ENCODE measurements around the gene IGSF10. TPM values are rescaled to one million over a fixed set of nuclear protein-coding genes. Genes with fewer than 3 reads are reported as not detected.
"Not testable (repeated sequence)": the region's sequence is repeated elsewhere in the genome, so short reads cannot be mapped to it uniquely, and the experiment has no call there.

IGSF10 gene
- total RNA-seq, 3 donors from 2014 or later (not counting 1 experiment from before 2014, with no cell fraction given) = 0.02 TPM; not detected in 2

DNA sequence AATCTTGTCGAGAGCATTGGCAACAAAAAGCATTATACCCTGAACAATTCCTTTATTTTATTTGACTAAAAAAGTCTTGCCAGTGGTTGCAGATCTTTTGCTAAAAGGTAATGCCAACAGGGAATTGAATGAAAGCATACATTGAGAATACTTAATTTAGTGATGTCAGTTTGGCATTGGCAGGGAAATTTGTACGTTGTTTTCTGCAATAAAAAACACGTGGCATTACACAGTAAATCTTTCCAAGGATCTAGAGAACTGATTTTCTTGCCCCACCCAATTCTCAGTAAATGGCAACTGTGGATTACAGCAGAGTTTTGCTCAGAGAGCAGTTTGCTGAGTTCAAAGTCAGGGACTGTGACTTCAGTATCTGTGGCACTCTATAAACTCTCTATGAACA, 38.3 kb upstream of the IGSF10 start:
- H3K9me3 Mint-ChIP-seq = no peaks in the 10 kb centered on the region
- H3K27ac Mint-ChIP-seq = no peak overlapping the region
- Histone ChIP-seq H3K36me3 (ENCODE audit: control insufficient read depth, insufficient read depth, low read length) (no peaks in the 10 kb centered on the region), H3K4me1 (ENCODE audit: control insufficient read depth, insufficient read depth, low read length) (no peaks in the 10 kb centered on the region), H3K9me3 (ENCODE audit: control insufficient read depth, insufficient read depth, low read length) (no peaks in the 10 kb centered on the region), H3K27me3 (ENCODE audit: control insufficient read depth, insufficient read depth, low read length) (no peaks in the 10 kb centered on the region), H3K27ac (ENCODE audit: low read length) (no peak overlapping the region), H3K4me3 (ENCODE audit: low read length) (no peak overlapping the region)
- no peak for DNase-seq
- H3K4me3 Mint-ChIP-seq = no peak overlapping the region
- no peaks in the 10 kb centered on the region for H3K4me1 Mint-ChIP-seq
- no peaks in the 10 kb centered on the region for H3K27me3 Mint-ChIP-seq (ENCODE audit: low read depth in 2 of 2)
- no peaks in the 10 kb centered on the region for H3K36me3 Mint-ChIP-seq
- no peak for ATAC-seq
- intact Hi-C loops (cut with micrococcal nuclease) = no loop called here
- TF ChIP-seq, protein P1, sequence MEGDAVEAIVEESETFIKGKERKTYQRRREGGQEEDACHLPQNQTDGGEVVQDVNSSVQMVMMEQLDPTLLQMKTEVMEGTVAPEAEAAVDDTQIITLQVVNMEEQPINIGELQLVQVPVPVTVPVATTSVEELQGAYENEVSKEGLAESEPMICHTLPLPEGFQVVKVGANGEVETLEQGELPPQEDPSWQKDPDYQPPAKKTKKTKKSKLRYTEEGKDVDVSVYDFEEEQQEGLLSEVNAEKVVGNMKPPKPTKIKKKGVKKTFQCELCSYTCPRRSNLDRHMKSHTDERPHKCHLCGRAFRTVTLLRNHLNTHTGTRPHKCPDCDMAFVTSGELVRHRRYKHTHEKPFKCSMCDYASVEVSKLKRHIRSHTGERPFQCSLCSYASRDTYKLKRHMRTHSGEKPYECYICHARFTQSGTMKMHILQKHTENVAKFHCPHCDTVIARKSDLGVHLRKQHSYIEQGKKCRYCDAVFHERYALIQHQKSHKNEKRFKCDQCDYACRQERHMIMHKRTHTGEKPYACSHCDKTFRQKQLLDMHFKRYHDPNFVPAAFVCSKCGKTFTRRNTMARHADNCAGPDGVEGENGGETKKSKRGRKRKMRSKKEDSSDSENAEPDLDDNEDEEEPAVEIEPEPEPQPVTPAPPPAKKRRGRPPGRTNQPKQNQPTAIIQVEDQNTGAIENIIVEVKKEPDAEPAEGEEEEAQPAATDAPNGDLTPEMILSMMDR (IDR thresholded peaks at IDR 0.05) = no peak
- 86% methylated on average over 3 of the region's 3 CpGs for WGBS (ENCODE audit: insufficient coverage)

DNA sequence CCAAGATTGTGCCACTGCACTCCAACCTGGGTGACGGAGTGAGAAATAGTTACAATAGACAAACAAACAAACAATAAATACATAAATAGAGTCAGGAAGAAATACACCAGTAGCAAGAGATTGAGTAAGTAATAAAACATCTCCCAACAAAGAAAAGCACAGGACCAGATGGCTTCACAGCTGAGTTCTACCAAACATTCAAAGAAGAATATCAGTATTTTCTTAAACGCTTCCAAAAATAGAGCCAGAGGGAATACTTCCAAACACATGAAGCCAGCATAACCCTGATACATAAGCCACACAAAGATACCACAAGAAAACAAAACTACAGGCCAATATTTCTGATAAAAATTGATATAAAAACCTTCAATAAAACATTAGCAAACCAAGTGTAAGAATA, 30.7 kb upstream of the IGSF10 start:
- no peaks in the 10 kb centered on the region for H3K36me3 ChIP-seq (ENCODE audit: control insufficient read depth, insufficient read depth, low read length)
- no peak overlapping the region for H3K4me3 Mint-ChIP-seq
- 86% methylated on average over 1 of the region's 2 CpGs for WGBS (ENCODE audit: insufficient coverage)
- H3K9me3 ChIP-seq (ENCODE audit: control insufficient read depth, insufficient read depth, low read length) = no peaks in the 10 kb centered on the region
- no peaks in the 10 kb centered on the region for H3K36me3 Mint-ChIP-seq
- no peaks in the 10 kb centered on the region for H3K27me3 ChIP-seq (ENCODE audit: control insufficient read depth, insufficient read depth, low read length)
- H3K27ac Mint-ChIP-seq = no peak overlapping the region
- DNase-seq = no peak
- H3K4me3 ChIP-seq (ENCODE audit: low read length) = no peak overlapping the region
- TF ChIP-seq, protein P1 (IDR thresholded peaks at IDR 0.05) = no peak
- peaks cover 0 to 11% of the 10 kb centered on the region in 2 donors for H3K27me3 Mint-ChIP-seq (ENCODE audit: low read depth in 2 of 2)
- intact Hi-C loops (cut with micrococcal nuclease) = no loop called here
- no peak overlapping the region for H3K27ac ChIP-seq (ENCODE audit: low read length)
- ATAC-seq = no peak
- no peaks in the 10 kb centered on the region for H3K4me1 ChIP-seq (ENCODE audit: control insufficient read depth, insufficient read depth, low read length)
- no peaks in the 10 kb centered on the region for H3K4me1 Mint-ChIP-seq
- H3K9me3 Mint-ChIP-seq = no peaks in the 10 kb centered on the region

DNA sequence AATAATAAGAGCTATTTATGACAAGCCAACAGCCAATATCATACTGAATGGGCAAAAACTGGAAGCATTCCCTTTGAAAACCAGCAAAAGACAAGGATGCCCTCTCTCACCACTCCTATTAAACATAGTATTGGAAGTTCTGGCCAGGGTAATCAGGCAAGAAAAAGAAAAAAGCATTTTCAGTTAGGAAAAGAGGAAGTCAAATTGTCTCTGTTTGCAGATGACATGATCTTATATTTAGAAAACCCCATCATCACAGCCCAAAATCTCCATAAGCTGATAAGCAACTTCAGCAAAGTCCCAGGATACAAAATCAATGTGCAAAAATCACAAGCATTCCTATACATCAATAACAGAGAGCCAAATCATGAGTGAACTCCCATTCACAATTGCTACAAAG, 27.0 kb upstream of the IGSF10 start:
- H3K9me3 Mint-ChIP-seq; H3K27ac Mint-ChIP-seq; H3K4me3 Mint-ChIP-seq; intact Hi-C loops (cut with micrococcal nuclease); H3K4me3 ChIP-seq (ENCODE audit: low read length); H3K36me3 ChIP-seq (ENCODE audit: control insufficient read depth, insufficient read depth, low read length); H3K27me3 ChIP-seq (ENCODE audit: control insufficient read depth, insufficient read depth, low read length); H3K27ac ChIP-seq (ENCODE audit: low read length); H3K9me3 ChIP-seq (ENCODE audit: control insufficient read depth, insufficient read depth, low read length); DNase-seq; ATAC-seq; H3K4me1 ChIP-seq (ENCODE audit: control insufficient read depth, insufficient read depth, low read length); H3K36me3 Mint-ChIP-seq; H3K4me1 Mint-ChIP-seq: not testable (repeated sequence)
- H3K27me3 Mint-ChIP-seq (ENCODE audit: low read depth in 2 of 2) = peaks cover 0 to 16% of the 10 kb centered on the region in 2 donors

DNA sequence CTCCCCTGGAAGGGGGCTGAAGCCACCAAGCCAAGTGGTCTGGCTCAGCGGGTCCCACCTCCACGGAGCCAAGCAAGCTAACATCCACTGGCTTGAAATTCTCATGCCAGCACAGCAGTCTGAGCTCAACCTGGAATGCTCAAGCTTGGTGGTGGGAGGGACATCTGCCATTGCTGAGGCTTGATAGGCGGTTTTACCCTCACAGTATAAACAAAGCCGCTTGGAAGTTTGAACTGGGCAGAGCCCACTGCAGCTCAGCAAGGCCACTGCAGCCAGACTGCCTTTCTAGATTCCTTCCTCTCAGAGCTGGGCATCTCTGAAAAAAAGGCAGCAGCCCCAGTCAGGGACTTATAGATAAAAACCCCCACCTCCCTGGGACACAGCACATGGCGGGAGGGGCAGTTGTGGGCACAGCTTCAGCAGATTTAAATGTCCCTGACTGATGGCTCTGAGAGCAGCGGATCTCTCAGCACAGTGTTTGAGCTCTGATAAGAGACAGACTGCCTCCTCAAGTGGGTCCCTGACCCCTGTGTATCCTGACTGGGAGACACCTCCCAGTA, 23.2 kb upstream of the IGSF10 start:
- intact Hi-C loops (cut with micrococcal nuclease) = no loop called here
- no peaks in the 10 kb centered on the region for H3K4me1 Mint-ChIP-seq
- H3K9me3 ChIP-seq (ENCODE audit: control insufficient read depth, insufficient read depth, low read length) = peaks cover 6% of the 10 kb centered on the region
- no peak for DNase-seq
- ATAC-seq = no peak
- H3K27ac Mint-ChIP-seq = no peak overlapping the region
- H3K4me1 ChIP-seq (ENCODE audit: control insufficient read depth, insufficient read depth, low read length) = no peaks in the 10 kb centered on the region
- H3K4me3 ChIP-seq (ENCODE audit: low read length) = no peak overlapping the region
- TF ChIP-seq, protein P1 (IDR thresholded peaks at IDR 0.05) = no peak
- WGBS (ENCODE audit: insufficient coverage) = 88% methylated on average over 6 of the region's 6 CpGs
- H3K4me3 Mint-ChIP-seq = no peak overlapping the region
- H3K27me3 ChIP-seq (ENCODE audit: control insufficient read depth, insufficient read depth, low read length) = no peaks in the 10 kb centered on the region
- H3K36me3 Mint-ChIP-seq = peaks cover 17% of the 10 kb centered on the region
- no peak overlapping the region for H3K27ac ChIP-seq (ENCODE audit: low read length)
- no peaks in the 10 kb centered on the region for H3K36me3 ChIP-seq (ENCODE audit: control insufficient read depth, insufficient read depth, low read length)
- H3K9me3 Mint-ChIP-seq = peaks cover 10% of the 10 kb centered on the region in 2 donors
- H3K27me3 Mint-ChIP-seq (ENCODE audit: low read depth in 2 of 2) = peaks cover 0 to 32% of the 10 kb centered on the region in 2 donors
